ENCODE measurements around the gene NPR1.

DNA sequence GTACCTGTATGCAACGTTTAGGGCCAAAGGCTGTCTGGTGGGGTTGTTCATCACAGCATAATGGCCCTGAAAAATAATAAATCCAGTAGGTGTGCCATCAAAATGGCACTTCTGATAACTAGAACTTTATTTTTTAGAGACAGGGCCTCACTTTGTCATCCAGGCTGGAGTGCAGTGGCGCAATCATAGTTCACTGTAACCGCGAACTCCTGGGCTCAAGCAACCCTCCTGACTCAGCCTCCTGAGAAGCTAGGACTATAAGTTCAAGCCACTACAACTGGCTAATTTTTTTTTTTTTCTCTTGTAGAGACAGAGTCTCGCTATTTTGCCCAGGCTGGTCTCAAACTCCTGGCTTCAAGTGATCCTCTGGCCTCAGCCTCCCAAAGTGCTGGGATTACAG lies 15.3 kb upstream of the NPR1 start:
- TF ChIP-seq, protein P1, sequence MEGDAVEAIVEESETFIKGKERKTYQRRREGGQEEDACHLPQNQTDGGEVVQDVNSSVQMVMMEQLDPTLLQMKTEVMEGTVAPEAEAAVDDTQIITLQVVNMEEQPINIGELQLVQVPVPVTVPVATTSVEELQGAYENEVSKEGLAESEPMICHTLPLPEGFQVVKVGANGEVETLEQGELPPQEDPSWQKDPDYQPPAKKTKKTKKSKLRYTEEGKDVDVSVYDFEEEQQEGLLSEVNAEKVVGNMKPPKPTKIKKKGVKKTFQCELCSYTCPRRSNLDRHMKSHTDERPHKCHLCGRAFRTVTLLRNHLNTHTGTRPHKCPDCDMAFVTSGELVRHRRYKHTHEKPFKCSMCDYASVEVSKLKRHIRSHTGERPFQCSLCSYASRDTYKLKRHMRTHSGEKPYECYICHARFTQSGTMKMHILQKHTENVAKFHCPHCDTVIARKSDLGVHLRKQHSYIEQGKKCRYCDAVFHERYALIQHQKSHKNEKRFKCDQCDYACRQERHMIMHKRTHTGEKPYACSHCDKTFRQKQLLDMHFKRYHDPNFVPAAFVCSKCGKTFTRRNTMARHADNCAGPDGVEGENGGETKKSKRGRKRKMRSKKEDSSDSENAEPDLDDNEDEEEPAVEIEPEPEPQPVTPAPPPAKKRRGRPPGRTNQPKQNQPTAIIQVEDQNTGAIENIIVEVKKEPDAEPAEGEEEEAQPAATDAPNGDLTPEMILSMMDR (IDR thresholded peaks at IDR 0.05; ENCODE audit: low read depth, low read length) = no peak
- TF ChIP-seq, protein P2, sequence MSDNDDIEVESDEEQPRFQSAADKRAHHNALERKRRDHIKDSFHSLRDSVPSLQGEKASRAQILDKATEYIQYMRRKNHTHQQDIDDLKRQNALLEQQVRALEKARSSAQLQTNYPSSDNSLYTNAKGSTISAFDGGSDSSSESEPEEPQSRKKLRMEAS (IDR thresholded peaks at IDR 0.05; ENCODE audit: low read depth, low read length) = no peak
- no peak for TF ChIP-seq POLR2A (IDR thresholded peaks at IDR 0.05; ENCODE audit: extremely low read depth, insufficient read length)

Measured in NB4 (cell line).